ENCODE measurements around the gene CNBP. TPM values are rescaled to one million over a fixed set of nuclear protein-coding genes. Genes with fewer than 3 reads are reported as not detected.

CNBP gene
- total RNA-seq, result 214 and 245 TPM in 2 replicates

DNA sequence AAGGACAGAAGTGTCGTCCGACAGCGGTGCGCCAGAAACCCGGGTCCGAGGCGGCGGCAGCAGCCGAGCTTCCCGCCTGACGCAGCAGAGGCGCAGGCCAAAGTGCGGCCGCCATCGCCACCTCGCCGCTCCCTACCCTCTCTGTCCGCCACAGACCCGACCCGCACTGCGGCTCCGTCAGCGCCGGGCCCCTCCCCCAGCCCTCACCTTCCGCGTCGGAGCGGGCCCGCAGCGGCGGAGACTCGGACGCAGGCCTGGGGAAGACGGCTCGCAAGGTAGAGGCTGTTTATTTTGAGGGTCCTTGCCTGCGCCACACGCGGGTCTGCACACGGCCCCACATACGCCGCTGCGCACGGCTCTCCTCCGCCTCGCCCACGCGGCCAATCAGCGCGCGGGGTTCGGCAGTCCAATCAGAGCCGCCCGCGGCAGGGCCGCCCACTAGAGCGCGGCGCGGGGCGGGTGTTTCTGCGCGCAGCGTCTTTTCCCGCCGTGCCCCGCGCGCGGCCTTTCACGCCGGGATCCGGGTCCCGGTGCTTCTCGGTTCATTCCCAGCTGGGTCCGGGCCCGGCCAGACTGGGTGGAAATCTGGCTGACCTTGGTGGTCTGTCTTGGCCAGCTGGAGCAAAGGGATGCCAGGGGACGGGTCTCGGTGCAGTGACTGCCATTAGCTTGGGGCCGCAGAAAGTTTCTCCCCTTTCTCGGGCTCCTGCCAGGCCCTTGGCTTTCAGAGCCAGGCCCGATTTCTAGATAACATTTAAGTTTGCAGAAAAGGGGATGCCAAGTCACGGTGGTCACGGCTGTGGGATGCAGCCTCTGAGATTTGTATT is at the start of gene CNBP:
TSS of gene CNBP (minus strand) at position 328 of the 827 bp plus-strand sequence. CDS start 12,139 bp downstream, outside the sequence.

DNA sequence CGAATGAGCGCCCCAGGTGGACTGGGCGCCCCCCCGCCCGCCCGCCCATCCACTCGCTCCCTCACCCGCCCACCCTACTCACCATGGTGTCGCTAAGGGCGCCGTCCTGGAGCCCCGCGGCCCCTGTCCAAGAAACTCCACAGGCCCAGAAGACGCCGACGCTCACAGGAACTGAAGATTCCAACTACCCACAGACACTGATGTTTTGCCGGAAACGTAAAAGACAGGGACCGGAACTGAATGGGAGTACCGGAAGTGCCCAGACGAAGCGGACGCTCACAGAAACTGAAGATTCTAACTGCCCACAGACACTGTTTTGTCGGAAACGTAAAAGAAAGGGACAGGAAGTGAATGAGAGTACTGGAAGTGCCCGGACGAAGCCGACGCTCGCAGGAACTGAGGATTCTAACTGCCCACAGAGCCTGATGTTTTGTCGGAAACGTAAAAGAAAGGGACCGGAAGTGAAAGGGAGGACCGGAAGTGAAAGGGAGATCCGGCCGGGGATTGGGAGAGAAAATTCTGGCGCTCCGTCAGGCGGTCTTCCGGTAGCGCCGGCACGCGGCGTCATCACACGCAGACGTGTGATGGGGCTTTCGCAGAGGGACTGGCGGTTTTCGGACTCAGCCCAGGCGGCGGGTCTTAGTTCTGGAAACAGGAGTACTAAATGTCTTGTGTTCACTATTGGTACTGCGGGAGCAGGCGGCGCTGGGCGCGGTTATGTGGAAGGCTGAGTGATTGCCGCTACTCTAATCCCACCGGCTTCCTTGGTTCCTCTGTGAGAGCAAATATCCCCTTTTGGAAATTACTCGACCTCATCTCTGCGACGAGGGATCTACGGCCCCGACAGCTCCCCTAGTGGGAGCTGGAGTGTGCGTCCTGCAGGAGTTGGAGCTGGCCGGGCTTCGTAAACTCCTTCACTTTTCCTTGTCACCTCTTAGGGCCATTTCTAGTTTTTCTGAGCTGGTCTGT is 22.5 kb downstream of the CNBP start, which contains the start of gene ISY1:
TSS of gene ISY1 (minus strand) at position 173 of the 969 bp plus-strand sequence. CDS start at position 85, 88 bp downstream.

DNA sequence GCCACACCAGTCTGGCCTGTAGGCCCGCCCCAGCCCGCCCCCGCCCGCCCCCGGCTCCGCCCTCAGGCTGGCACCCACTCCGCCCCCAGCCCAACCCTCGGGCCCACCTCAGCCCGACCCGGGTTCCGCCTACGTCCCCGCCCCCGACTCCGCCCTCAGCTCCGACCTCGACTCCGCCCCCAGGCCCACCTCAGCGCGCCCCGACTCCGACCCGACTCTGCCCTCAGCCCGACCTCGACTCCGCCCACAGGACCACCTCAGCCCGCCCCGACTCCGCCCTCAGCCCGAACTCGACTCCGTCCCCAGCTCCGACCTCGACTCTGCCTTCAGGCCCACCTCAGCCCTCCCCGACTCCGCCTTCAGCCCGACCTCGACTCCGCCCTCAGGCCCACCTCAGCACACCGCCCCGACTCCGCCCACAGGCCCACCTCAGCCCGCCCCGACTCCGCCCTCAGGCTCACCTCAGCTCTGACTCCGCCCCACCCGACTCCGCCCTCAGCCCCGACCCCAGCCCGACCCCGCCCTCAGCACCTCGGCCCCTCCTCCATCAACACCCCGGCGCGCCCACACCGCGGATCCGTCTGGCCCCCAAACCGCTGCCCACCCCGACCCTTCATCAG is 61.8 kb downstream of the CNBP start, which contains the start of gene RAB43:
TSS of gene RAB43 (minus strand) at position 13 of the 620 bp plus-strand sequence. CDS start 315 bp downstream, outside the sequence.

Other genes with a start within 250 kb of the CNBP start
- gene CFAP92, start 189.8 kb downstream of the CNBP start, total RNA-seq, result not detected in 2 replicates
- gene EFCC1, start 182.6 kb downstream of the CNBP start, total RNA-seq, result under 0.01 TPM in 1 of 2 replicates, not detected in the other
- not detected in 2 replicates for gene GP9, start 123.1 kb downstream of the CNBP start, total RNA-seq
- 10.8 and 11.8 TPM in 2 replicates for gene RAB43, start 62.1 kb downstream of the CNBP start, total RNA-seq
- gene ISY1, start 22.8 kb downstream of the CNBP start, total RNA-seq, result 32.5 and 37.4 TPM in 2 replicates
- gene COPG1, start 65.7 kb upstream of the CNBP start, total RNA-seq, result 542 and 549 TPM in 2 replicates
- 19.0 and 20.2 TPM in 2 replicates for gene HMCES, start 95.0 kb upstream of the CNBP start, total RNA-seq
- not detected in 2 replicates for gene EFCAB12, start 244.7 kb upstream of the CNBP start, total RNA-seq

Data from aortic smooth muscle cell (primary cell).